Mononuclear cell (primary cell): ENCODE measurements around the gene KAT7. TPM values are rescaled to one million over a fixed set of nuclear protein-coding genes. Genes with fewer than 3 reads are reported as not detected.
"Not testable (repeated sequence)": the region's sequence is repeated elsewhere in the genome, so short reads cannot be mapped to it uniquely, and the experiment has no call there.

Experiments used
- H3K27me3 ChIP-seq: 2 replicates; pipeline ENCODE4 v1.6.0; 2011; ENCODE audit warnings: low read length, control low read depth; ENCODE audit not compliant: insufficient read depth
- H3K4me1 ChIP-seq: 2 replicates; pipeline ENCODE4 v1.5.1; 2011; ENCODE audit warnings: mild to moderate bottlenecking, low read length, control low read depth; ENCODE audit not compliant: insufficient read depth
- H3K4me3 ChIP-seq: 2 replicates; pipeline ENCODE4 v1.5.1; 2011; ENCODE audit warnings: mild to moderate bottlenecking, low read length, moderate library complexity
- H3K9me3 ChIP-seq: 2 replicates; pipeline ENCODE4 v1.5.1; 2011; ENCODE audit warnings: low read depth, mild to moderate bottlenecking, control low read depth, low read length
- total RNA-seq: library from RNA; depleted of rRNA; stranded (reverse); fragments of >200 nt; gene quantifications from one replicate; pipeline ENCODE4 v1.2.3, GENCODE V29; 2012

KAT7 gene
- total RNA-seq, 1 donor: 133 TPM

GRCh38 chr17:49815761-49816281, 27.3 kb downstream of the KAT7 start:
- H3K4me3 ChIP-seq: no peak overlapping the region
- H3K27me3 ChIP-seq: no peaks in the 10 kb centered on the region
- H3K9me3 ChIP-seq: no peaks in the 10 kb centered on the region
- H3K4me1 ChIP-seq: peaks cover 45% of the 10 kb centered on the region

- peaks cover 45% of the 10 kb centered on the region for H3K4me1 ChIP-seq
- no peaks in the 10 kb centered on the region for H3K27me3 ChIP-seq
- no peaks in the 10 kb centered on the region for H3K9me3 ChIP-seq
- no peak overlapping the region for H3K4me3 ChIP-seq
Measured at GRCh38 chr17:49817993-49818392, 29.5 kb downstream of the KAT7 start.

GRCh38 chr17:49819138-49819537, 30.7 kb downstream of the KAT7 start:
- H3K27me3 ChIP-seq: no peaks in the 10 kb centered on the region
- H3K4me1 ChIP-seq: peaks cover 45% of the 10 kb centered on the region
- no peaks in the 10 kb centered on the region for H3K9me3 ChIP-seq
- no peak overlapping the region for H3K4me3 ChIP-seq

- H3K4me1 ChIP-seq: peaks cover 45% of the 10 kb centered on the region
- H3K9me3 ChIP-seq: no peaks in the 10 kb centered on the region
- no peak overlapping the region for H3K4me3 ChIP-seq
- H3K27me3 ChIP-seq: no peaks in the 10 kb centered on the region
Measured at GRCh38 chr17:49819651-49820050, 31.2 kb downstream of the KAT7 start.

GRCh38 chr17:49820773-49821172, 32.3 kb downstream of the KAT7 start:
- H3K4me1 ChIP-seq: peaks cover 37% of the 10 kb centered on the region
- H3K27me3 ChIP-seq: no peaks in the 10 kb centered on the region
- H3K9me3 ChIP-seq: no peaks in the 10 kb centered on the region
- no peak overlapping the region for H3K4me3 ChIP-seq

GRCh38 chr17:49821466-49821865, 33.0 kb downstream of the KAT7 start:
- Histone ChIP-seq H3K4me1 (peaks cover 35% of the 10 kb centered on the region), H3K27me3 (no peaks in the 10 kb centered on the region), H3K9me3 (no peaks in the 10 kb centered on the region), H3K4me3 (no peak overlapping the region)

GRCh38 chr17:49821916-49822315, 33.4 kb downstream of the KAT7 start:
- Histone ChIP-seq H3K4me3 (no peak overlapping the region), H3K4me1 (peaks cover 31% of the 10 kb centered on the region)

GRCh38 chr17:49822829-49823228, 34.3 kb downstream of the KAT7 start:
- H3K4me1 ChIP-seq: peaks cover 24% of the 10 kb centered on the region
- H3K4me3 ChIP-seq: no peak overlapping the region
- no peaks in the 10 kb centered on the region for H3K27me3 ChIP-seq
- no peaks in the 10 kb centered on the region for H3K9me3 ChIP-seq

More at GRCh38 chr17:49821916-49822315, 33.4 kb downstream of the KAT7 start:
- H3K9me3 ChIP-seq: no peaks in the 10 kb centered on the region
- no peaks in the 10 kb centered on the region for H3K27me3 ChIP-seq

- H3K27me3 ChIP-seq: no peaks in the 10 kb centered on the region
- H3K4me3 ChIP-seq: no peak overlapping the region
- no peaks in the 10 kb centered on the region for H3K9me3 ChIP-seq
- H3K4me1 ChIP-seq: peaks cover 26% of the 10 kb centered on the region
Measured at GRCh38 chr17:49823614-49824013, 35.1 kb downstream of the KAT7 start.

GRCh38 chr17:49825645-49826044, 37.2 kb downstream of the KAT7 start:
- H3K4me1 ChIP-seq: peaks cover 12% of the 10 kb centered on the region
- H3K4me3 ChIP-seq: no peak overlapping the region
- no peaks in the 10 kb centered on the region for H3K9me3 ChIP-seq
- no peaks in the 10 kb centered on the region for H3K27me3 ChIP-seq

- H3K4me1 ChIP-seq, H3K27me3 ChIP-seq, H3K4me3 ChIP-seq, H3K9me3 ChIP-seq: not testable (repeated sequence)
Measured at GRCh38 chr17:49828325-49828724, 39.8 kb downstream of the KAT7 start.

GRCh38 chr17:49829026-49829425, 40.5 kb downstream of the KAT7 start:
- no peaks in the 10 kb centered on the region for H3K9me3 ChIP-seq
- no peaks in the 10 kb centered on the region for H3K27me3 ChIP-seq
- no peak overlapping the region for H3K4me3 ChIP-seq
- H3K4me1 ChIP-seq: peaks cover 10% of the 10 kb centered on the region

- Histone ChIP-seq H3K4me1 (peaks cover 10% of the 10 kb centered on the region), H3K27me3 (no peaks in the 10 kb centered on the region), H3K4me3 (no peak overlapping the region), H3K9me3 (no peaks in the 10 kb centered on the region)
Measured at GRCh38 chr17:49830605-49831004, 42.1 kb downstream of the KAT7 start.

- no peaks in the 10 kb centered on the region for H3K9me3 ChIP-seq
- no peaks in the 10 kb centered on the region for H3K27me3 ChIP-seq
- no peak overlapping the region for H3K4me3 ChIP-seq
- H3K4me1 ChIP-seq: peaks cover 7% of the 10 kb centered on the region
Measured at GRCh38 chr17:49832840-49833599, 44.5 kb downstream of the KAT7 start.

- no peak overlapping the region for H3K4me3 ChIP-seq
Measured at GRCh38 chr17:49834118-49834743, 45.8 kb downstream of the KAT7 start.

GRCh38 chr17:49835472-49835871, 47.0 kb downstream of the KAT7 start:
- Histone ChIP-seq H3K4me3 (no peak overlapping the region), H3K9me3 (no peaks in the 10 kb centered on the region), H3K4me1 (no peaks in the 10 kb centered on the region), H3K27me3 (no peaks in the 10 kb centered on the region)

More at GRCh38 chr17:49834118-49834743, 45.8 kb downstream of the KAT7 start:
- Histone ChIP-seq H3K27me3 (no peaks in the 10 kb centered on the region), H3K9me3 (no peaks in the 10 kb centered on the region), H3K4me1 (no peaks in the 10 kb centered on the region)
